ENCODE results near the gene ZNF236. TPM values are rescaled to one million over a fixed set of nuclear protein-coding genes. Genes with fewer than 3 reads are reported as not detected.

ZNF236 gene
- polyA plus RNA-seq, 3 donors = 1.7 to 6.5 (median 2.4) TPM

DNA sequence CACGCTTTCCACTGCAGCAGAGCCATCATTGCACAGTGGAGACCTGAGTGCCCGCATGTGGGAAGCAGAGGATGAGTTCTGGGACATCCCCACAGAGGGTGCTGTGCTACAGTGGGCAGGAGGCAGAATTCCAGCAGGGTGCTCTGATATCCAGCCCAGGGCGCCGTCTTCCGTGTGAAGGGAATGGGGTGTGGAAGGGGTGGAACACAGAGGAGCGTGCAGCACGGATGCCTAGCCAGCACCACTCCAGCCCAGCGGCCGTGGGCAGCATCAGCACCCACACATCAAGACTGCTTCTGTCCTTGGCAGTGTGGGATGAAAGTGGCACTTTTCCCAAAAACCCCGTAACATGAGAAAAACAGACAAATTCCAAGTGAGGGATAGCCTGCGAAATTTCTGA is 134.3 kb downstream of the ZNF236 start:
- Histone ChIP-seq H3K9me3 (replicated peaks in 1 of 2; ENCODE audit: control insufficient read depth in 1 of 2, insufficient read depth in 1 of 2, low read length in 2 of 2) (no peaks in the 10 kb centered on the region), H3K79me2 (ENCODE audit: insufficient read depth, low read length) (no peaks in the 10 kb centered on the region), H3K27ac (ENCODE audit: low read depth in 1 of 2, low read length in 2 of 2) (no peak overlapping the region), H3K4me3 (replicated peaks in 1 of 3; ENCODE audit: low read depth in 2 of 3, low read length in 3 of 3) (no peak overlapping the region), H4K20me1 (ENCODE audit: insufficient read depth, low read length) (no peaks in the 10 kb centered on the region), H3K4me2 (replicated peaks; ENCODE audit: extremely low read depth, low read length, poor library complexity, severe bottlenecking) (no peak overlapping the region), H3K9ac (ENCODE audit: insufficient read depth, low read length, poor library complexity, severe bottlenecking) (no peak overlapping the region), H3K36me3 (replicated peaks in 1 of 2; ENCODE audit: control insufficient read depth in 1 of 2, insufficient read depth in 2 of 2, low read length in 2 of 2) (peaks cover 65 to 92% of the 10 kb centered on the region in 2 donors), H3K27me3 (ENCODE audit: control insufficient read depth in 2 of 2, insufficient read depth in 2 of 2, low read length in 2 of 2) (no peaks in the 10 kb centered on the region), H2AFZ (ENCODE audit: insufficient read depth, low read depth, low read length, poor library complexity, severe bottlenecking) (no peak overlapping the region), H3K4me1 (ENCODE audit: control insufficient read depth in 1 of 2, insufficient read depth in 2 of 2, low read length in 2 of 2) (no peaks in the 10 kb centered on the region)
- Mint-ChIP-seq H3K36me3 (peaks cover 83 to 92% of the 10 kb centered on the region in 2 donors), H3K27me3 (ENCODE audit: low read depth in 3 of 3) (no peaks in the 10 kb centered on the region), H3K4me3 (no peak overlapping the region), H3K27ac (no peak overlapping the region), H3K9me3 (peaks cover 0 to 1% (median 0%) of the 10 kb centered on the region in 7 donors), H3K4me1 (no peaks in the 10 kb centered on the region)
- TF ChIP-seq, protein P1, sequence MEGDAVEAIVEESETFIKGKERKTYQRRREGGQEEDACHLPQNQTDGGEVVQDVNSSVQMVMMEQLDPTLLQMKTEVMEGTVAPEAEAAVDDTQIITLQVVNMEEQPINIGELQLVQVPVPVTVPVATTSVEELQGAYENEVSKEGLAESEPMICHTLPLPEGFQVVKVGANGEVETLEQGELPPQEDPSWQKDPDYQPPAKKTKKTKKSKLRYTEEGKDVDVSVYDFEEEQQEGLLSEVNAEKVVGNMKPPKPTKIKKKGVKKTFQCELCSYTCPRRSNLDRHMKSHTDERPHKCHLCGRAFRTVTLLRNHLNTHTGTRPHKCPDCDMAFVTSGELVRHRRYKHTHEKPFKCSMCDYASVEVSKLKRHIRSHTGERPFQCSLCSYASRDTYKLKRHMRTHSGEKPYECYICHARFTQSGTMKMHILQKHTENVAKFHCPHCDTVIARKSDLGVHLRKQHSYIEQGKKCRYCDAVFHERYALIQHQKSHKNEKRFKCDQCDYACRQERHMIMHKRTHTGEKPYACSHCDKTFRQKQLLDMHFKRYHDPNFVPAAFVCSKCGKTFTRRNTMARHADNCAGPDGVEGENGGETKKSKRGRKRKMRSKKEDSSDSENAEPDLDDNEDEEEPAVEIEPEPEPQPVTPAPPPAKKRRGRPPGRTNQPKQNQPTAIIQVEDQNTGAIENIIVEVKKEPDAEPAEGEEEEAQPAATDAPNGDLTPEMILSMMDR (IDR thresholded peaks at IDR 0.05) = no peak
- intact Hi-C loops (cut with micrococcal nuclease) = no loop called here
- no peak for DNase-seq
- 100% methylated on average over 3 of the region's 11 CpGs for WGBS (ENCODE audit: insufficient coverage)

DNA sequence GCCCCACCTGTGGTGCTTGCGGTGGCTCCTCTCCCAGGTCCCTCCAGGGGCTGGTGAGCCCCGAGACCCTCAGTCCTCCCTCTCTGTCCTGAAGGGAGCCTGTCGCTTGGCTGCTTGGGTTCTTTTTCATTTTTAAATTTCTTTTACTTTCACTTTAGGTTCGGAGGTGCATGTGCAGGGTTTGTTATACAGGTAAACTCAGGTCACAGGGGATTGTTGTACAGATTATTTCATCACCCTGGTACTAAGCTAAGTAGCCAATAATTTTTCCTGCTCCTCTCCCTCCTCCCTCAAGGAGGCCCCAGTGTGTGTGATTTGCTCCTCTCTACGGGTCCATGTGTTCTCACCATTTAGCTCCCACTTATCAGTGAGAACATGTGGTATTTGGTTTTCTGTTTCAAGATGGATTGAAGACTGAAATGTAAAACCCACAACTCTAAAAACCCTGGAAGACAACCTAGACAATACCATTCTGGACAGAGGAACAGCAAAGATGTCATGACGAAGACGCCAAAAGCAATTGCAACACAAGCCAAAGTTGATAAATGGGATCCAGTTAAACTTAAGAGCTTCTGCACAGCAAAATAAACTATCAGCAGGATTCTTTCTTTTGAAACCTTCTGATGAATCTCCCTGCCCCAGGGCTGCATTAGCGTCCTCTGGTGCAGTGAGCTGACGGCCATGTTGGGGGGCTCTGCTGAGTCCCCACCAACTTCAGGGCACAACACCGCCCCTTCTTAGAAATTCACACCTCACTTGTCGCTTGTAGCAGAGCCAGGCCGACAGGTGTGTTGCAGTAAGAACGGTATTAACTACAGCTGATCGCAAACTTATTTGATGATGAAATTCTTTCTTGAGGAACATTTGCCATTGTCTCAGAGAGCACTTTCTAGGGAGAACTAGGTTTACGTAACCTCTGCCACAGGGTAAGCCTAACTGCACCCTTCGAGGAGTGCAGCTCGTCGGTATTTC is 135.3 kb downstream of the ZNF236 start:
- H3K79me2 ChIP-seq (ENCODE audit: insufficient read depth, low read length) = no peaks in the 10 kb centered on the region
- H2AFZ ChIP-seq (ENCODE audit: insufficient read depth, low read depth, low read length, poor library complexity, severe bottlenecking) = no peak overlapping the region
- H4K20me1 ChIP-seq (ENCODE audit: insufficient read depth, low read length) = no peaks in the 10 kb centered on the region
- TF ChIP-seq, protein P1 (IDR thresholded peaks at IDR 0.05) = no peak
- Mint-ChIP-seq H3K36me3 (peaks cover 80 to 89% of the 10 kb centered on the region in 2 donors), H3K4me1 (no peaks in the 10 kb centered on the region), H3K9me3 (peaks cover 0 to 1% (median 0%) of the 10 kb centered on the region in 7 donors), H3K27me3 (ENCODE audit: low read depth in 3 of 3) (no peaks in the 10 kb centered on the region), H3K4me3 (no peak overlapping the region), H3K27ac (peak overlapping the region in 2 of 7 donors; percentile 6 to 75)
- H3K27ac ChIP-seq (ENCODE audit: low read depth in 1 of 2, low read length in 2 of 2) = no peak overlapping the region
- intact Hi-C loops (cut with micrococcal nuclease) = no loop called here
- no peak overlapping the region for H3K9ac ChIP-seq (ENCODE audit: insufficient read depth, low read length, poor library complexity, severe bottlenecking)
- no peak overlapping the region for H3K4me2 ChIP-seq (replicated peaks; ENCODE audit: extremely low read depth, low read length, poor library complexity, severe bottlenecking)
- H3K36me3 ChIP-seq (replicated peaks in 1 of 2; ENCODE audit: control insufficient read depth in 1 of 2, insufficient read depth in 2 of 2, low read length in 2 of 2) = peaks cover 64 to 85% of the 10 kb centered on the region in 2 donors
- WGBS (ENCODE audit: insufficient coverage) = 90% methylated on average over 8 of the region's 18 CpGs
- H3K4me1 ChIP-seq (ENCODE audit: control insufficient read depth in 1 of 2, insufficient read depth in 2 of 2, low read length in 2 of 2) = no peaks in the 10 kb centered on the region
- no peaks in the 10 kb centered on the region for H3K27me3 ChIP-seq (ENCODE audit: control insufficient read depth in 2 of 2, insufficient read depth in 2 of 2, low read length in 2 of 2)
- no peak overlapping the region for H3K4me3 ChIP-seq (replicated peaks in 1 of 3; ENCODE audit: low read depth in 2 of 3, low read length in 3 of 3)
- DNase-seq = no peak
- no peaks in the 10 kb centered on the region for H3K9me3 ChIP-seq (replicated peaks in 1 of 2; ENCODE audit: control insufficient read depth in 1 of 2, insufficient read depth in 1 of 2, low read length in 2 of 2)
